CD4-positive, alpha-beta memory T cell (primary cell): ENCODE data around the gene KCNC3. TPM values are rescaled to one million over a fixed set of nuclear protein-coding genes. Genes with fewer than 3 reads are reported as not detected.
A peak's percentile ranks its signal among the peaks of the same experiment; 100 is the strongest.
"Not testable (repeated sequence)": the region's sequence is repeated elsewhere in the genome, so short reads cannot be mapped to it uniquely, and the experiment has no call there.

Experiments used
- CTCF ChIA-PET: fragments of 350-600 bp; sonication (Branson Sonifier 250); formaldehyde crosslinking; loops from one replicate; lab custom pipeline; 2021; ENCODE audit warnings: inconsistent platforms; ENCODE audit not compliant: partially characterized antibody; lab: Charles Lee
- POLR2A ChIA-PET: fragments of 350-600 bp; sonication (Branson Sonifier 250); formaldehyde crosslinking; loops from one replicate; lab custom pipeline; 2021; ENCODE audit not compliant: partially characterized antibody; lab: Charles Lee
- DNase-seq, 5 donors: peaks; one replicate each; pipeline versions ENCODE4 v3.0.0 to v3.0.0-alpha.2; 2020 to 2022; ENCODE audit warnings: mixed read lengths in 1 of 5
- H3K27ac ChIP-seq: one replicate; pipeline ENCODE4 v1.7.0; 2013; ENCODE audit warnings: low read depth, low read length
- H3K27me3 ChIP-seq: 2 replicates; pipeline ENCODE4 v1.7.0; 2013; ENCODE audit warnings: mild to moderate bottlenecking, low read length, moderate library complexity; ENCODE audit not compliant: insufficient read depth
- H3K36me3 ChIP-seq: 2 replicates; pipeline ENCODE4 v1.7.0; 2013; ENCODE audit warnings: mild to moderate bottlenecking, low read length, moderate library complexity; ENCODE audit not compliant: insufficient read depth
- H3K4me1 ChIP-seq: 2 replicates; pipeline ENCODE4 v1.7.0; 2013; ENCODE audit warnings: mild to moderate bottlenecking, low read length, moderate library complexity; ENCODE audit not compliant: insufficient read depth
- H3K4me3 ChIP-seq, 2 donors: one replicate each; pipeline ENCODE4 v1.7.0; 2013; ENCODE audit warnings: low read length in 2 of 2, mild to moderate bottlenecking in 1 of 2
- H3K9me3 ChIP-seq, 2 donors: one replicate each; pipeline ENCODE4 v1.7.0; 2013; ENCODE audit warnings: low read length in 2 of 2, control low read depth in 1 of 2; ENCODE audit not compliant: control insufficient read depth in 1 of 2
- H3K27ac Mint-ChIP-seq, 7 donors: one replicate each; pipeline ENCODE4 v1.8.0; 2020 to 2021; ENCODE audit warnings: mixed read lengths in 7 of 7, mild to moderate bottlenecking in 6 of 7, inconsistent platforms in 3 of 7, moderate library complexity in 3 of 7
- H3K27me3 Mint-ChIP-seq, 2 donors: one replicate each; pipeline ENCODE4 v1.8.0; 2020 to 2021; ENCODE audit warnings: mixed read lengths in 2 of 2
- H3K36me3 Mint-ChIP-seq, 2 donors: one replicate each; pipeline ENCODE4 v1.8.0; 2020 to 2021; ENCODE audit warnings: mixed read lengths in 2 of 2, inconsistent platforms in 1 of 2, mild to moderate bottlenecking in 1 of 2
- H3K4me1 Mint-ChIP-seq, 4 donors: one replicate each; pipeline ENCODE4 v1.8.0; 2020 to 2021; ENCODE audit warnings: mixed read lengths in 4 of 4, mild to moderate bottlenecking in 1 of 4
- H3K4me3 Mint-ChIP-seq, 8 donors: one replicate each; pipeline ENCODE4 v1.8.0; 2020 to 2021; ENCODE audit warnings: mixed read lengths in 8 of 8, mild to moderate bottlenecking in 7 of 8, moderate library complexity in 6 of 8, inconsistent platforms in 3 of 8
- H3K9me3 Mint-ChIP-seq, 8 donors: one replicate each; pipeline ENCODE4 v1.8.0; 2020 to 2021; ENCODE audit warnings: mixed read lengths in 8 of 8, mild to moderate bottlenecking in 5 of 8, inconsistent platforms in 3 of 8, moderate library complexity in 1 of 8
- intact Hi-C: fragments of 100-400 bp; cut with micrococcal nuclease; formaldehyde crosslinking; loops from one replicate; pipeline ENCODE4 v1.15.1; 2023
- polyA plus RNA-seq, 2 donors: library from polyadenylated mRNA; unstranded; fragments of 300-500 nt; fragmentation: Illumina TruSeq; gene quantifications; one replicate each; pipeline ENCODE4 v1.2.3, GENCODE V29; 2021
- total RNA-seq, 2 experiments: library from RNA; stranded (reverse); gene quantifications; one replicate each; pipeline ENCODE4 v1.2.3, GENCODE V29; 2021

Gene KCNC3
- total and polyA plus RNA-seq, 4 experiments from 2014 or later: 1.6 to 1.7 TPM; not detected in 2

DNA sequence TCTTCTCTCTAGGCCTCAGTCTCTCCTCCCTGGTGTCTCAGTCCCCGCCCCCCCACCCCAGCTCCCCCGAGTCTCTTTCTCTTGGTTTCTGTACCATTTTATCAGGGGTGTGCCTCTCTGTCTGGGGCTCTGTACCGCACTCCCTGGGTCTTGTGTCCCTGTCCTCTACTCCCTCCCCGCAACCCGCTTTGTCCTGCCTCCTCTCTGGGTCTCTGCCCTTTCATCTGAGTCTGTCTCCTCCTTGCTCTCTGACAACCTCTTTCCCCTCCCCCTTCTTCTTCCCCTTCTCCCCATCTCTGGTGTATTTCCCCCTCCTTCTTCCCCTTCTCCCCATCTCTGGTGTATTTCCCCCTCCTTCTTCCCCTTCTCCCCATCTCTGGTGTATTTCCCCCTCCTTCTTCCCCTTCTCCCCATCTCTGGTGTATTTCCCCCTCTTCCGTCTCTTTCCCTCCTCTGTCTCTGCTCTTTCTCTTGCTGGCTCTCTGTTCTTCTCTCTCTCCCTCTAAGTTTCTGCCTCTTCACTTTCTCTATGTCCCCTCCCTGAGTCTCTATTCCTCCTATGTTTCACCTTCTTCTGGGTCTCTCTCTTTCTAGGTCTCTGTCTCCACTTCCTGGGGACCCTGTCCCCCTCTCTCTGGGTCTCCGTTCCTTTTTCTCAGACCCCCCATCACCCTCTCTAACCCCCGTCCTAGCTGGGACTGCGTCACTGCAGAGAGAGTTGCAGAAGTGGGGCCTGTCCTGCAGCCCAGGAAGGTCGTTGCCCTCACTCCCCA, 2.2 kb upstream of the KCNC3 start:
- Histone ChIP-seq H3K36me3 (no peaks in the 10 kb centered on the region), H3K4me1 (peaks cover 63% of the 10 kb centered on the region), H3K27ac (no peak overlapping the region), H3K9me3 (no peaks in the 10 kb centered on the region), H3K27me3 (peaks cover 31% of the 10 kb centered on the region), H3K4me3 (no peak overlapping the region)
- DNase-seq: no peak
- H3K27ac Mint-ChIP-seq: peak overlapping the region; percentile 66 to 96 (median 90)
- intact Hi-C loops: loop anchor here (5.0 kb wide), 1 partner anchor 51 kb away; the partner anchor contains the start of gene POLD1
- H3K4me3 Mint-ChIP-seq: peak overlapping the region; percentile 65 to 87 (median 71)
- CTCF ChIA-PET: no interaction called here
- H3K9me3 Mint-ChIP-seq: peaks cover 0 to 29% (median 12%) of the 10 kb centered on the region in 8 donors
- POLR2A ChIA-PET: interaction anchor here (3.0 to 3.8 kb wide), 2 partner anchors 26 to 53 kb away, joined by 8 to 27 read pairs; partner anchors contain the start of gene POLD1
- peaks cover 40 to 77% (median 55%) of the 10 kb centered on the region in 4 donors for H3K4me1 Mint-ChIP-seq
- peaks cover 5 to 6% of the 10 kb centered on the region in 2 donors for H3K36me3 Mint-ChIP-seq
- peaks cover 23 to 52% of the 10 kb centered on the region in 2 donors for H3K27me3 Mint-ChIP-seq

- ChIA-PET POLR2A (no interaction called here), CTCF (no interaction called here)
- peak overlapping the region in 5 of 7 donors; percentile 65 to 97 (median 93) for H3K27ac Mint-ChIP-seq
- Histone ChIP-seq H3K9me3 (no peaks in the 10 kb centered on the region), H3K27ac (no peak overlapping the region), H3K36me3 (no peaks in the 10 kb centered on the region), H3K4me3 (peak overlapping the region in 1 of 2 donors; percentile 37), H3K27me3 (peaks cover 37% of the 10 kb centered on the region), H3K4me1 (peaks cover 71% of the 10 kb centered on the region)
- intact Hi-C loops: loop anchor here (5.0 kb wide), 1 partner anchor 52 kb away; the partner anchor contains the start of gene POLD1
- H3K4me1 Mint-ChIP-seq: peaks cover 40 to 77% (median 58%) of the 10 kb centered on the region in 4 donors
- peaks cover 23 to 51% of the 10 kb centered on the region in 2 donors for H3K27me3 Mint-ChIP-seq
- H3K4me3 Mint-ChIP-seq: peak overlapping the region; percentile 65 to 89 (median 78)
- peak; percentile 72 to 84 (median 79) for DNase-seq
- peaks cover 5 to 6% of the 10 kb centered on the region in 2 donors for H3K36me3 Mint-ChIP-seq
- peaks cover 0 to 29% (median 12%) of the 10 kb centered on the region in 8 donors for H3K9me3 Mint-ChIP-seq
These were observed 1.3 kb upstream of the KCNC3 start for GRCh38 chr19:50330365-50331078.

DNA sequence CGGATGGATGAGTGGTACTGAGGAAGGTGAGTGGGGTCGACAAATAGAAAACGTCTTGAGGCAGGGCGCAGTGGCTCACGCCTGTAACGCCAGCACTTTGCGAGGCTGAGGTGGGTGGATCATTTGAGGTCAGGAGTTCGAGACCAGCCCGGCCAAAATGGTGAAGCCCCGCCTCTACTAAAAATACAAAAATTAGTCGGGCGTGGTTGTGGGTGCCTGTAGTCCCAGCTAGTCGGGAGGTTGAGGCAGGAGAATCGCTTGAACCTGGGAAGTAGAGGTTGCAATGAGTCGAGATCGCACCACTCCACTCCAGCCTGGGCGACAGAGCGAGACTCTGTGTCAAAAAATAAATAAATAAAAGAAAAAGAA, 733 bp upstream of the KCNC3 start:
- H3K36me3 Mint-ChIP-seq, H3K36me3 ChIP-seq, H3K27ac ChIP-seq, H3K9me3 ChIP-seq, CTCF ChIA-PET: not testable (repeated sequence)
- Mint-ChIP-seq H3K27ac (peak overlapping the region; percentile 83 to 97 (median 93)), H3K9me3 (peaks cover 0 to 29% (median 12%) of the 10 kb centered on the region in 8 donors), H3K4me1 (peaks cover 37 to 75% (median 57%) of the 10 kb centered on the region in 4 donors), H3K4me3 (peak overlapping the region; percentile 80 to 89 (median 84)), H3K27me3 (peaks cover 23 to 48% of the 10 kb centered on the region in 2 donors)
- POLR2A ChIA-PET: interaction anchor here (1.1 to 1.5 kb wide), 2 partner anchors 17 to 181 kb away, joined by 3 to 4 read pairs; partner anchors contain the start of gene JOSD2
- H3K4me1 ChIP-seq: peaks cover 71% of the 10 kb centered on the region
- peak in 1 of 5 donors; percentile 11 for DNase-seq
- peak overlapping the region; percentile 36 to 43 for H3K4me3 ChIP-seq
- intact Hi-C loops: loop anchor here (5.0 kb wide), 1 partner anchor 52 kb away; the partner anchor contains the start of gene POLD1
- peaks cover 37% of the 10 kb centered on the region for H3K27me3 ChIP-seq

DNA sequence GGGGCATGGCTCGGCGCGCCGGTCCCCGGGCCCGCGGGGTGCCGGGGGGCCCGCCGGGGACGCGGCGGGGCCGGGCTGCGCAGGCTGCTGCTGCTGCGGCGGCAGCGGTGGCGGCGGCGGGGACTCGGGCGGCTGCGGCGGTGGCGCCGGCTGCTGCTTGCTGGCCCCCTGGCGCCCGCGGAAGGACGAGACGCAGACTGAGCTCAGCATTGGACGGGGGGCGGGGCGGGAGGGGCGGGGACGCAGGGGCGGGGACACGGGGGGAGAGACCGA, 368 bp downstream of the KCNC3 start:
- no peaks in the 10 kb centered on the region for H3K9me3 ChIP-seq
- H3K4me1 Mint-ChIP-seq: peaks cover 35 to 74% (median 57%) of the 10 kb centered on the region in 4 donors
- no peaks in the 10 kb centered on the region for H3K36me3 ChIP-seq
- peaks cover 66% of the 10 kb centered on the region for H3K4me1 ChIP-seq
- ChIA-PET CTCF (interaction anchor here (0.6 kb wide), 1 partner anchor 28 kb away, joined by 4 read pairs; no protein-coding TSS in a partner anchor), POLR2A (interaction anchor here (0.6 to 1.5 kb wide), 3 partner anchors 18 to 182 kb away, joined by 3 to 4 read pairs (median 3); partner anchors contain the start of gene JOSD2)
- no peak overlapping the region for H3K4me3 ChIP-seq
- H3K4me3 Mint-ChIP-seq: peak overlapping the region; percentile 69 to 89 (median 82)
- H3K9me3 Mint-ChIP-seq: peaks cover 0 to 29% (median 14%) of the 10 kb centered on the region in 8 donors
- H3K27ac ChIP-seq: no peak overlapping the region
- intact Hi-C loops: no loop called here
- no peak for DNase-seq
- H3K36me3 Mint-ChIP-seq: peaks cover 5 to 6% of the 10 kb centered on the region in 2 donors
- peaks cover 23 to 50% of the 10 kb centered on the region in 2 donors for H3K27me3 Mint-ChIP-seq
- H3K27ac Mint-ChIP-seq: peak overlapping the region in 2 of 7 donors; percentile 93 to 97
- H3K27me3 ChIP-seq: peaks cover 37% of the 10 kb centered on the region

GRCh38 chr19:50328224-50328872, 829 bp downstream of the KCNC3 start:
- ChIA-PET POLR2A (interaction anchor here (1.0 to 1.5 kb wide), 2 partner anchors 19 to 29 kb away, joined by 3 to 5 read pairs; no protein-coding TSS in a partner anchor), CTCF (interaction anchor here (0.6 kb wide), 1 partner anchor 42 kb away, joined by 3 read pairs; no protein-coding TSS in a partner anchor)
- Histone ChIP-seq H3K4me3 (no peak overlapping the region), H3K36me3 (no peaks in the 10 kb centered on the region), H3K27ac (no peak overlapping the region), H3K9me3 (no peaks in the 10 kb centered on the region), H3K4me1 (peaks cover 62% of the 10 kb centered on the region), H3K27me3 (peaks cover 37% of the 10 kb centered on the region)
- Mint-ChIP-seq H3K4me1 (peaks cover 31 to 69% (median 53%) of the 10 kb centered on the region in 4 donors), H3K27me3 (peaks cover 23 to 47% of the 10 kb centered on the region in 2 donors), H3K36me3 (peaks cover 5 to 6% of the 10 kb centered on the region in 2 donors), H3K9me3 (peaks cover 0 to 29% (median 14%) of the 10 kb centered on the region in 8 donors), H3K27ac (no peak overlapping the region), H3K4me3 (peak overlapping the region in 1 of 8 donors; percentile 48)
- DNase-seq: peak in 1 of 5 donors; percentile 30
- intact Hi-C loops: no loop called here

DNA sequence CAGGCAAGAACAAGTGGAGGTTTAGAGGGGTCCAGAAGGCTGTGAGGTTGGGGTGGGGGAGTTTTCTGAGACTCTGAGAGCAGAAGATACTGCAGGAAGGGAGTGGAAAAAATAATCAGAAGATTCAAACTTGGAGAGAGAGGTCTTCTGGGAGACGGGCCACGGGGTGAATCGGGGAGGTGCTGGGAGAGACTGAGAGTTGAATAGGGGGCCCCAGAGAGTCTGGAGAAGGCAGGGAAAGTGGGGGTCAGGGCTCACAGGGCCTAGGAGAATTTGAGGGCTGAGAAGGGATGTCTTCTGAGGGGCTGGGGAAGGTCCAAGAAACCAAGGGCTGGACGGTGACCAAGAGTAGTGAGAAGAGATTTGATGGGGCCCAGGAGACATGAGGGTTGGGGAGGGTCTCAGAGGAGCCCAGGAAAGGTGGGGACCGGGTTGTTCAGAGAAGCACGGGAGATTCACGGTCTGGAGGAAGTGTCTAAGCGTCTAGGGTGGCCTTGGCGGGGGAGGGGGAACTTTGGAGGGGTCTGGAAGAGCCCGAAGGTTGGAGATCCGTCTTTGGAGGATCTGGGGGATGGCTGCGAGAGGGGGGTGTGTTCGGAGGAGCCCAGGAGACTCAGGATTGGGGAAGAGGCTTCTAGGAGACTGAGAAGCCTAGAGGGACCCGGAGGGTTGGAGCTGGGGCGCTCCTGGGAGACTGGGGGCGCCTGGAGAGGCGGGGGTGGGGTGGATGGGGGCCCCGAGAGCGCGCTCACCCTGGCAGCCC, 1.5 kb downstream of the KCNC3 start:
- peaks cover 33% of the 10 kb centered on the region for H3K27me3 ChIP-seq
- intact Hi-C loops: no loop called here
- Mint-ChIP-seq H3K9me3 (peaks cover 0 to 29% (median 14%) of the 10 kb centered on the region in 8 donors), H3K27me3 (peaks cover 23 to 46% of the 10 kb centered on the region in 2 donors), H3K4me1 (peaks cover 30 to 64% (median 49%) of the 10 kb centered on the region in 4 donors), H3K27ac (peak overlapping the region in 4 of 7 donors; percentile 42 to 78 (median 65)), H3K36me3 (peaks cover 5 to 6% of the 10 kb centered on the region in 2 donors), H3K4me3 (peak overlapping the region; percentile 21 to 66 (median 62))
- DNase-seq: no peak
- H3K27ac ChIP-seq: no peak overlapping the region
- H3K9me3 ChIP-seq: no peaks in the 10 kb centered on the region
- no peak overlapping the region for H3K4me3 ChIP-seq
- ChIA-PET POLR2A (interaction anchor here (1.0 kb wide), 1 partner anchor 30 kb away, joined by 5 read pairs; no protein-coding TSS in a partner anchor), CTCF (interaction anchor here (0.6 kb wide), 1 partner anchor 43 kb away, joined by 3 read pairs; no protein-coding TSS in a partner anchor)
- peaks cover 55% of the 10 kb centered on the region for H3K4me1 ChIP-seq
- no peaks in the 10 kb centered on the region for H3K36me3 ChIP-seq
